Activated CD4-positive, alpha-beta T cell treated with anti-CD3 and anti-CD28 coated beads, Interleukin-2, amount 50 U/mL, for 24 hours (primary cell): ENCODE results near the gene SUN2.
A peak's percentile ranks its signal among the peaks of the same experiment; 100 is the strongest.

ENCODE experiments used
- DNase-seq, 2 donors: peaks; one replicate each; pipeline ENCODE4 v3.0.0-alpha.2; 2020; ENCODE audit warnings: low read depth in 1 of 2, low spot score in 1 of 2

Gene SUN2

GRCh38 chr22:38754751-38755154, 1.0 kb downstream of the SUN2 start:
- DNase-seq: peak in 1 of 2 donors; percentile 21

DNA sequence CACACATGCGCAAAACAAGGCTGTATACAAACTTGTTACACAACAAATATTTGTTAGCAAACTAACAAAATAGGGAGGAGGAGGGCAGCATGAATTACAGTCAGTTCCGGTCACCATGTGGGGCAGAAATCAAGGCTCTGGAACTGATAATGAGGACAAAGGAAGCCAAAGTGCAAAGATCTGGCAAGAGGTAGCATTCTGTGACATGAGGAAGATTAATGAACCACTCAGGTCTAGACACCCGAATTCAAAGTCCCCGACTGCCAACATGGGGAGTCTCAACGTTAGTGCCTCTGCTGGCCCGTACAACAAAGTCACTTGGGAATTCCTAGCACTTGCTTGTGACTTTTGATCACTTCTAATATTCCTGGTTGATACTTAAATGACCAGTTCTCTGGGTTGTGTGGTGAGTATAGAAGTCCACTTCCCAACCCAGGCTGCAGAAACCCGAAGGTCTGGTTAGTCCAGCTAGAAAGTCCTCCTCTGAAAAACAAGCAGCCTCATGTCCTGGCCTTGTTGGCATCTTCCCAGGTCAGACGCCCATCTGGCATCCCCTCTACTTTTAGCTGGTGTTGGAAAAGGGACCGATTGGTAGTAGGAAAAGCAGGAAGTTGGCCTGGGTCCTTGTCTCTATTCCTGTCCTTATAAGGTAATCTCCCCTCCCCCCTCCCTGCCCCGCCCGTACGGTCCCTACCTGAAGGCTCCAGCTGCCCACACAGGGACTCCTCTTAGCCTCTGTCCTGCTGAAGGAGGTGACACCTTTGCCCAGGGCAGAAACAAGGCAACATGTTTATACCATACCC, 1.6 kb downstream of the SUN2 start:
- DNase-seq: no peak

DNA sequence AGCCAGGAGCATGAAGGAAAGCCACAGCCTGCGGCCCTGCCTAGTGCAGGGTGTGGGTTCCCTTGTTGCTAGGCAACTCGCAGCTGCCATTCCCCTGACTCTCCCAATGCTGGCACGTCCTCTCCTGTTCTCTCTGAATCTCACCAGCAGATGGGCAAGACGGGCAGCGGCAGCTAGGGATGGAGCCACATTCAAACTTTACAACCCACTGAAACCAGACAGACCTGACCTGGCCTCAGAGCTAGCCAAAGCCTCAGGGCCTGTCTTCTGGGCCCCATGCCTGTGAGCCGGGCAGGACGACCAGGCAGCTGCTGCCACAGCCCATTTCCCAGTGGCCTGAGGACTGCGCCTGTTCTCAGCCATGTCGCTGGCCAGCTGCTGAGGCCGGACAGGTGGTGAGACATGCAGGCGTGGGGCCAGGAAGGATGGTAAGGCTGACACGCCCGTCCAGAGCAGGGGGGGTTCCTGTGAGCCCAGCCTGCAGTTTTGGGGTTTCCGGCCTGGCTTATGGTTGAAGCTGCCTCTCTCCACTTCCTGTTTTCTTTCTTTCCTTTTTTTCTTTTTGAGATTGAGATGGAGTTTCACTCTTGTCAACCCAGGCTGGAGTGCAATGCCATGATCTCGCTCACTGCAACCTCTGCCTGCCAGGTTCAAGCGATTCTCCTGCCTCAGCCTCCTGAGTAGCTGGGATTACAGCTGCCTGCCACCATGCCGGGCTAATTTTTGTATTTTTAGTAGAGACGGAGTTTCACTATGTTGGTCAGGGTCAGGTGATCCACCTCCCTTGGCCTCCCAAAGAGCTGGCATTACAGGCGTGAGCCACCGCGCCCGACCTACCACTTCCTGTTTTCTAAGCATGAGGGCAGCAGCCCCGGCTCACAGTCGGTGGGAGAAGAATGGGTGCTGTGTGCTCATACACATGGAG, 4.1 kb downstream of the SUN2 start:
- DNase-seq: peak in 1 of 2 donors; percentile 39

DNA sequence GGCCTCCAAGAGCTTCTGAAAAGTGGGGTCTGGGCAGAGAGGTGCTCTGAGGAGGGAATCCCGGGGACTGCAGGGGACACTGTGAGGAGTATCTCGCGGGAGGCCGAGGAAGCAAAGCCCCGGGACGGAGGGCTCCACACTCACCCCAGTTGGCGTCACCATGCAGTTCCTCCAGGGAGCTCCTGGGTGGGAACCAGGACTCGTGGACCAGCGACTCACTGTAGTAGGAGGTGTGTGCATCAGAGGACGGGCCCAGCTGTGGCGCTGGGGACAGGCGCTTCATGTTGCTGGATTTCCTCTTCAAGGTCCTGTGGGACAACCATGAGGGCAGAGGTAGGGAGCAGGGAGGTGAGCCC, 4.8 kb downstream of the SUN2 start:
- DNase-seq: no peak

- DNase-seq: no peak
Observed at GRCh38 chr22:38750638-38751037, 5.2 kb downstream of the SUN2 start.

DNA sequence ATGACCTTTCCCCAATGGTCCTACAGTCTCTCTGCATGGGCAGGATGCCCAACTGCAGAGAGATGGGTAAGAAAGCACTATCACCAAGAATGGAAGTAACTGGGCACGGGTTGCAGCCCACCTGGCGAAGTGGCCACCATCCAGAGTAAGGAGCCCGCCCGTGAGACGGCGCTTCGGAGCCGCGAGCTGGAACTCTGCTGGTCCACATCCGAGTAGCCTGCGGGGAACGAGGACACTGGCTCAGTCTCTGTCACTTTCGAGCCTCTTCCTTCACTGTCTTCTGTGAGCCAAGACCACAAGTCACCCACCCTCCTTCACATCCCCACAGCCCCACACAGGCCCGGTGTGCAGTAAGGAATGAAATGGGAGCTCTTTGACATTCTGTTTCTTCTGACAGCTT, 5.7 kb downstream of the SUN2 start:
- no peak for DNase-seq

GRCh38 chr22:38748487-38749136, 7.2 kb downstream of the SUN2 start:
- DNase-seq: no peak

- no peak for DNase-seq
Observed at GRCh38 chr22:38745676-38746460, 9.9 kb downstream of the SUN2 start.

DNA sequence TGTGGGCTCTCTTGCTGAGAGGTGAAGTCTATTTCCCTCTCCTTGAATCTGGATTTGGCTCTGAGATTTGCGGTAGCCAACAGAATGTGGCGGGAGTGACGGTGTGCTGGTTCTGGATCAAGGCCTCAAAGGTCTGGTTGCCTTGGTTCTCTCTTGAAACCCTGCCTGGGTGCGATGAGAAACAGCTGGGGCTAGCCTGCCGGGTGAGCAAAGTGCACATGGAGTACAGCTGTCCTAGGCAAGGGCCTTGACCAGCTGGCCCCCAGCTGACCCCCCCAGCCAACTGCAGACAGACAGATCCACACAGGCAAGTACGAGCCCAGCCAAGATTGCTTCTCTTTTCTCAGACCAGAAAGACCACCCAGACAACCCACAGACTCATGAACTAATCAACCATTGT, 10.8 kb downstream of the SUN2 start:
- DNase-seq: no peak

DNA sequence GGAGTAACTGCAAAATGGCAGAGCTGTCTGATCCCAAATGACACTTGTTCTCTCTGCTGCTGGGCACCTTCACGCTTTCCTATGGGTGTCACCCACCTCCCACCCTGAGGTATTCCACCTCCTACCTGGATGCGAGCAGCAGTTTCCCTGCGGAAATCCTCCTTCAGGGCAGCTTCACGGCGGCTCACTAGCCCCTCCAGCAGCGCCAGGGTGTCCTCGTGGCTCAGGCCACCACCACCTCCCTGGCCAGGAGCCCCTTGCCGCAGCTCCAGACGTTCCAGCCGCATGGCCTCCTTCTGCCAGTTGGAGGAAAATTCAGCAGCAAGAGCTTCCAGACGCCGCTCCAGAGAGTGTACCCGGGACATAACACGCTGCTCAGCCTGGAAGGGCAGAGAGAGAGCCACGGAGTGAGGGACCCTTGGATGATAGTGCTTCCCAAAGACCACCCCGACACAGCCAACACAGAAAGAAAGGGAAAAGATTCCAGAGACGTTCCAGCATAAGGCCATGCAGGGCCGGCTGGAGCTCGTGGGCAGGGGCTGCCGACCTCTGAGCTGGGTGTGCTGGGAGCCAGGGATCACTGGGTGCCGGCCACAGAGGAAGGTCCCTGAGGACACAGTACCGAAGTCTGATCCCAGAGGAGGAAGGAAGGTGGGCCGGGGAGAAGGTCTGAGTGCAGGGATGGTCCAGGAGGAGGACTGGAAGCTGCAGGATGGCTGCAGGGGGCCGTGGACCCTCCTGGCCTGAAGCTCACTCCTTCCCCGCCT, 13.4 kb downstream of the SUN2 start:
- no peak for DNase-seq

DNA sequence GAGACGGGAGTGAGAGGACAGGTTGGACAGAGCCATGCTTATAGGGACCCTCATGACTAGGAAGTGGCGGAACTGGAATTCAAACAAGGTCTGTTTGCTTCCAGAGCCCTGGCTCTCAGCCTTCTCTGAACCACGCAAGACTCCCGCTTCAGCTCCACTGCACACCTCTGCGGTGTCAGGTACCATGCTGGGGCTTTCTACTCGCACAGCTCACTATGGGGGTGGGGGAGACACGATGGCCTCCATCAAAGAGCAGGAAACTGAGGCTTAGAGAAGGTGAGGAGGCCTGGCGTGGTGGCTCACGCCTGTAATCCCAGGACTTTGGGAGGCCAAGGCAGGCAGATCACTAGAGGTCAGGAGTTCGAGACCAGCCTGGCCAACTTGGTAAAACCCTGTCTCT, 14.2 kb downstream of the SUN2 start:
- DNase-seq: no peak

DNA sequence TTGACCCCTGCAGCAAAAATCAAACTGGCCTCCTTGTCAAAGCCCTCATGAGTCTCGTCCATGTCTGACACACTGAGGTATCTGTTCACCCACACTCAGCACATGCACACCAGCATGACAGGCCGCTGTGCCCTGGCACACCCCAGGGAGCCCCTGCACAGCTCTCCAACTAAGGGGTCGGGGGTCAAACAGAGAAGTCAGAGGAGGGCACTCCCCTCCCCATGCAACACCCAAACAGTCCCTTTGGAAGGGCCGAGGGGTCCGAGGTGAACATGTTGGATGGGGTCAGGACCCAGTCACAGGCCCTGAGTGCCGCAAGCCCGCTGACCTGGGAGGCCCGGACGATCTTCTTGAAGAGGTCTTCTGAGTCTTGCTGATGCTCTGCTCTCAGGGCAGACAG, 14.6 kb downstream of the SUN2 start:
- no peak for DNase-seq

- DNase-seq: no peak
Observed at GRCh38 chr22:38740754-38741153, 15.0 kb downstream of the SUN2 start.

GRCh38 chr22:38740116-38740723, 15.6 kb downstream of the SUN2 start:
- DNase-seq: no peak

DNA sequence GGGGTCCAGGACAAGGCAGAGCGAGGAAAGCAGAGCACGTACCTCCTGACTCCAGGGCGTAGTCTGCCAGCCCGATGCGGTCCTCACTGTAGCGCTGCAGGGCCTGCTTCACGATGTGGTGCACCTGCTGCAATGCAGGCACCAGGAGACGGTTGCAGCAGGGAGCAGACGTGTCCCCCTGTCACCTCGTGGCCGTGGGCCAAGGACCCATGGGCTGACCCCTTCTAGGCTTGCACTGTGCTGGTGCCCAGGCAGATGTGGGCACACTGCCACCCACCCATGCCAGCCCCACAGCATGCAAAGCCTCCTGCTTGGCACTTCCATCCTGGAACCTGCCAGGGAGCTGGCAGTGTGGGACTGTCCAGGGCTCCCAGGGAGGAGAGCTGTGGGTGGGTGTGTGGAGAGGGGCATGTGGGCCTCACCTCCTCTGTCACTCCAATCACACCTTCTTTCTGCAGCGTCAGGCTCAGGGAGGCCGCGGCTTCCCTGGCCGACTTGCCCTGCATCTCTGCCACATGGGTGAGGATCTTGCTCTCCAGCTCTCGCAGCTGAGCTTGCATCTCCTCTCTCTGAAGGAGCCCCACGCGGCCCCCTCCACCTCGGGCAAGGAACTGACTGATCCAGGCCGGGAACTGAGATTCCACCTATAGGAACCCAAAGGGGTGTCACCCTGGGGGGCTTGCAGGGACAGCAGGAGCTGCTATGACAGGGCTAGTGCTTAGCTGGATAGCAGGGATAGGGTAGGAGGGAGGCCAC, 16.3 kb downstream of the SUN2 start:
- DNase-seq: no peak

GRCh38 chr22:38738475-38739070, 17.2 kb downstream of the SUN2 start:
- DNase-seq: no peak

GRCh38 chr22:38737302-38738060, 18.3 kb downstream of the SUN2 start:
- no peak for DNase-seq

GRCh38 chr22:38736257-38736570, 19.6 kb downstream of the SUN2 start:
- DNase-seq: no peak
